ENCODE measurements around the gene TTC9B. TPM values are rescaled to one million over a fixed set of nuclear protein-coding genes. Genes with fewer than 3 reads are reported as not detected.

Gene TTC9B
- total RNA-seq, 2 experiments from 2014 or later, result not detected

DNA sequence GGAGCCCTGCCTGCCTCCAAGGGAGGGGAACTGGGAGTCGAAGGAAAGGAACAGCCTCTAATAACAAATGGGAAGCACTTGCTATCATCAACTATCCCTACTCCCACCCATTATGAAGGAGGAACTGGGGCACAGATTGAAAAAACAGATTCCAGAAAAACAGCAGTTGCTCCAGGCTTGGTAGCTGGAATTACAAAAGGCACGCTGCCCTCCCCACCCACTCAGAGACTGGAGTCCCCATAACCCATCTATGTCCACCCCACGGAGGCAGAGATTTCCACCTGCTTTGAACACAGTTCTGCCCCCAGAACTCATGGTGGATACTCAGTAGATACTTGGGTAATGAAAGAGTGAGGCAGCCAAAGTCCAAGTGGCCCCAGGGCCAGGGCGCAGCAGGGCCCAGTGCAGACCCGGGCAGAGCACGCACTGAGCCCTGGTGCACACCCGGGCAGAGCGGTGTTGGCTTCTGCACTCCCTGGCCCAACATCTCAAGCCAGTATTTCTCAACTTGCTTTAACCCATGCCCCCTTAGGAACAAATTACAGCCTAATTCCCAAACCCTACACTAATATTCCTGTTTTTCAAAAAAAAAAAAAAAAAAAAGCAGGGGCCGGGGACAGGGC lies 27.4 kb upstream of the TTC9B start:
- POLR2A ChIA-PET, result no interaction called here
- Mint-ChIP-seq H3K36me3 (ENCODE audit: low read depth) (peaks cover 10% of the 10 kb centered on the region), H3K27ac (no peak overlapping the region), H3K9me3 (no peaks in the 10 kb centered on the region), H3K4me1 (peaks cover 3% of the 10 kb centered on the region), H3K4me3 (no peak overlapping the region), H3K27me3 (no peaks in the 10 kb centered on the region)
- DNase-seq, result no peak
- CTCF ChIA-PET, result no interaction called here

DNA sequence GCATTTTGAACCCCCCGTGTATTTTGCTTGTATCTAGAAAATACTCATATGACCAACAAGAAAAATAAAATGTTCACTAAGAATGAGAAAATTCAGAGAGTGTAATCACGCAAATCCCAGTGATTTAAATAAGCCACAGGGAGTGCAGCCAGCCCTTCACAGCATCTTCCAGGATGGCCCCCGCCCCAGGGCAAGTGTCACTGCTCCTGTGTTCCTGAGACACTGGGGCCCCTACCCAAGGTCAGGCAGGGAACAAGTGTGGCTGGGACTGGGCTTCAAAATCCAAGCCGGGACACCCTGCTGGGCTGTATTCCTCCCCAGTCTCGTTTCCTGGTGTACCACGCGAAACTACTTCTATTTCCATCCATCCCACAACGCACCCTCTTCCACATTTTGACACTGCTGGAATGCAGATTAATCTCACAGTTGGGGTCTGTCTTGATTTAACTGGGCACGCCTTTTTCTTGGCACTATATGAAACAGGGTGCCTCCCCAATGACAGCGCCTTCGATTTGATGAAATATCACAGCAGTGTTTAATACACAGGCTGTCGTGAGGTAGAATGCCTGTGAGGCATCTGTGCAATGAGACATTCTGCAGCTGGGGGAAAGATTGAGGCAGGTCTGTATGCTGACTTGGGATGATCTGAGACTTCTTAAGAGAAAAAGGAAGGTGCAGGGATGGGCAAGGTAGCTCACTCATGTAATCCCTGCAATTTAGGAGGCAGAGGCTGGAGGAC lies 26.6 kb upstream of the TTC9B start:
- peaks cover under 1% of the 10 kb centered on the region for H3K4me1 Mint-ChIP-seq
- H3K27ac Mint-ChIP-seq, result no peak overlapping the region
- H3K4me3 Mint-ChIP-seq, result no peak overlapping the region
- no peaks in the 10 kb centered on the region for H3K9me3 Mint-ChIP-seq
- peaks cover 6% of the 10 kb centered on the region for H3K36me3 Mint-ChIP-seq (ENCODE audit: low read depth)
- ChIA-PET POLR2A (no interaction called here), CTCF (no interaction called here)
- no peak for DNase-seq
- H3K27me3 Mint-ChIP-seq, result no peaks in the 10 kb centered on the region

DNA sequence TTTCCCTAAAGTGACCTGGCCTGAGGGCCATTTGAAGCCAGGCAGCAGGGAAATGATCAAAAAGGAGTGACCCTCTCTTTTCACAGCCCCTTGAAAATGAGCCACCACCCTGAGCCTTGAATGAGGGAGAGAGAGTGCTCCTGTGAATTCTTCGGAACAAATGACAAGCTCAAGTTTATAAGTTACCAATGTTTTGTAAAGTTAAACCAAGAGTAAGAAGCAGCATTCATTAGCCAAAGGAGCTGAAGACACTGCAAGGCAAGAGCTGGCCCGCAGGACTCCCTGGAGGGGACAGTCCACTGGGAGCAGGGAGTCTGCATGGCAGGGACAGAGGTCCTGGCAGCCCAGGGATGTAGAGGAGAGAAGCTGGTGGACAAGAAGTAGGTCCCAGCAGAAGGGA lies 25.0 kb upstream of the TTC9B start:
- no peaks in the 10 kb centered on the region for H3K9me3 Mint-ChIP-seq
- POLR2A ChIA-PET, result no interaction called here

DNA sequence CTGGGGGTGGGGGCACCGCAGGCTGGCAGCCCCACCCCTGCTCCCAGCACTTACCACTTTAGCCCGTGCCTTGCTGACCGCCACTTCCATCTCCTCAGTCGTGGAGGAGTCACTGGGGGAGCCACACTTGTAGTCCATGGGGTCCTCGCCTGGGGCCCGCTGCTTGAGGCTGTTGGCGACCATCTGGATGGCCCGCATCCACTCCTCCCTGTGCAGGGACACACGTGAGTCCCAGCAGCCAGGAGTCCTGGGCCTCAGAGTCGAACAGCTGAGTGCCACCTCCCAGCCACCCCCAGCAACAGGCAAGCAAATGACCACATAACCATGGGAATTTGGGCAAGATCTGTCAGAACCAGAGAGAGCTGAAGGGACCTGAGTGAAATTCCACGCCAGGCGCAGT lies 24.3 kb upstream of the TTC9B start:
- Mint-ChIP-seq H3K27me3 (no peaks in the 10 kb centered on the region), H3K4me3 (no peak overlapping the region), H3K36me3 (ENCODE audit: low read depth) (peaks cover 14% of the 10 kb centered on the region), H3K27ac (no peak overlapping the region), H3K9me3 (no peaks in the 10 kb centered on the region), H3K4me1 (no peaks in the 10 kb centered on the region)
- CTCF ChIA-PET, result interaction anchor here (0.6 kb wide), 1 partner anchor 378 kb away, joined by 3 read pairs; no protein-coding TSS in a partner anchor
- POLR2A ChIA-PET, result no interaction called here
- no peak for DNase-seq

More for the DNA sequence above, 25.0 kb upstream of the TTC9B start:
- Mint-ChIP-seq H3K4me3 (no peak overlapping the region), H3K4me1 (no peaks in the 10 kb centered on the region), H3K27me3 (no peaks in the 10 kb centered on the region), H3K27ac (peak overlapping the region; percentile 41), H3K36me3 (ENCODE audit: low read depth) (peaks cover 11% of the 10 kb centered on the region)
- CTCF ChIA-PET, result interaction anchor here (0.6 kb wide), 1 partner anchor 377 kb away, joined by 3 read pairs; no protein-coding TSS in a partner anchor
- no peak for DNase-seq

- no peak overlapping the region for H3K27ac Mint-ChIP-seq
- no peaks in the 10 kb centered on the region for H3K27me3 Mint-ChIP-seq
- no peaks in the 10 kb centered on the region for H3K4me1 Mint-ChIP-seq
- ChIA-PET CTCF (no interaction called here), POLR2A (no interaction called here)
- H3K4me3 Mint-ChIP-seq, result no peak overlapping the region
- H3K9me3 Mint-ChIP-seq, result no peaks in the 10 kb centered on the region
- peaks cover 17% of the 10 kb centered on the region for H3K36me3 Mint-ChIP-seq (ENCODE audit: low read depth)
- no peak for DNase-seq
Measured at GRCh38 chr19:40241809-40242384, 23.7 kb upstream of the TTC9B start.

GRCh38 chr19:40241125-40241808 lies 23.1 kb upstream of the TTC9B start:
- H3K36me3 Mint-ChIP-seq (ENCODE audit: low read depth), result peaks cover 20% of the 10 kb centered on the region
- H3K4me1 Mint-ChIP-seq, result no peaks in the 10 kb centered on the region

GRCh38 chr19:40240332-40240731 lies 22.1 kb upstream of the TTC9B start:
- DNase-seq, result no peak
- Mint-ChIP-seq H3K4me3 (no peak overlapping the region), H3K9me3 (no peaks in the 10 kb centered on the region), H3K27ac (no peak overlapping the region), H3K4me1 (no peaks in the 10 kb centered on the region), H3K27me3 (no peaks in the 10 kb centered on the region), H3K36me3 (ENCODE audit: low read depth) (peaks cover 20% of the 10 kb centered on the region)
- POLR2A ChIA-PET, result no interaction called here
- CTCF ChIA-PET, result no interaction called here

More at GRCh38 chr19:40241125-40241808, 23.1 kb upstream of the TTC9B start:
- Mint-ChIP-seq H3K9me3 (no peaks in the 10 kb centered on the region), H3K27ac (no peak overlapping the region), H3K4me3 (no peak overlapping the region), H3K27me3 (no peaks in the 10 kb centered on the region)
- ChIA-PET POLR2A (no interaction called here), CTCF (no interaction called here)
- DNase-seq, result no peak

GRCh38 chr19:40239415-40240226 lies 21.4 kb upstream of the TTC9B start:
- H3K9me3 Mint-ChIP-seq, result no peaks in the 10 kb centered on the region
- DNase-seq, result no peak
- CTCF ChIA-PET, result no interaction called here
- H3K4me3 Mint-ChIP-seq, result no peak overlapping the region
- POLR2A ChIA-PET, result no interaction called here
- H3K27ac Mint-ChIP-seq, result no peak overlapping the region
- H3K4me1 Mint-ChIP-seq, result no peaks in the 10 kb centered on the region
- peaks cover 20% of the 10 kb centered on the region for H3K36me3 Mint-ChIP-seq (ENCODE audit: low read depth)
- H3K27me3 Mint-ChIP-seq, result no peaks in the 10 kb centered on the region

DNA sequence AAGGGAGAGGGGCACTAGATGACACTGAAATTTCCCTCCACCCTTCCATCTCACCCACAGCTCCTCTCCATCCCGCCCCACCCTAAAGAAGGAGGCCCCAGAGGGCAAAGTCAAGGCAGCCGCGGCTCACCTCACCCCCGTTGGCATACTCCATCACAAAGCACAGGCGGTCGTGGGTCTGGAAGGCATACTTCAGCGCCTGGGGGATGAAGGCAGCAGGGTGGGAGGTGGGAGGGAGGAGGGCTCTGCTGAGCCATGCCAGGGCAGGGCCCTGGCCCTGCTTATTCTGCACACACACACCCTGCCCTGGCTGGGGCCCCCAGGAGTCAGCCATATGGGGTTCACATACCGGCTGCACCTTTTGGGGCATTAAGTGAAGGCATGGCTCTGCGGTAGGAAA lies 20.6 kb upstream of the TTC9B start:
- H3K9me3 Mint-ChIP-seq, result no peaks in the 10 kb centered on the region
- no peaks in the 10 kb centered on the region for H3K27me3 Mint-ChIP-seq
- ChIA-PET POLR2A (no interaction called here), CTCF (interaction anchor here (0.6 kb wide), 1 partner anchor 10 kb away, joined by 7 read pairs; no protein-coding TSS in a partner anchor)
- no peak overlapping the region for H3K27ac Mint-ChIP-seq
- H3K4me3 Mint-ChIP-seq, result no peak overlapping the region
- H3K36me3 Mint-ChIP-seq (ENCODE audit: low read depth), result peaks cover 20% of the 10 kb centered on the region
- no peak for DNase-seq
- no peaks in the 10 kb centered on the region for H3K4me1 Mint-ChIP-seq

GRCh38 chr19:40237791-40238190 lies 19.6 kb upstream of the TTC9B start:
- H3K27me3 Mint-ChIP-seq, result no peaks in the 10 kb centered on the region
- no peaks in the 10 kb centered on the region for H3K9me3 Mint-ChIP-seq
- ChIA-PET CTCF (no interaction called here), POLR2A (no interaction called here)
- no peak overlapping the region for H3K27ac Mint-ChIP-seq
- H3K4me3 Mint-ChIP-seq, result no peak overlapping the region
- peaks cover 20% of the 10 kb centered on the region for H3K36me3 Mint-ChIP-seq (ENCODE audit: low read depth)
- DNase-seq, result no peak
- H3K4me1 Mint-ChIP-seq, result no peaks in the 10 kb centered on the region

- DNase-seq, result no peak
- ChIA-PET POLR2A (no interaction called here), CTCF (no interaction called here)
- H3K9me3 Mint-ChIP-seq, result no peaks in the 10 kb centered on the region
- H3K27ac Mint-ChIP-seq, result no peak overlapping the region
- H3K36me3 Mint-ChIP-seq (ENCODE audit: low read depth), result peaks cover 18% of the 10 kb centered on the region
- no peaks in the 10 kb centered on the region for H3K4me1 Mint-ChIP-seq
- no peaks in the 10 kb centered on the region for H3K27me3 Mint-ChIP-seq
- H3K4me3 Mint-ChIP-seq, result no peak overlapping the region
Measured at GRCh38 chr19:40236366-40236765, 18.2 kb upstream of the TTC9B start.

GRCh38 chr19:40236026-40236355 lies 17.8 kb upstream of the TTC9B start:
- DNase-seq, result no peak
- no peak overlapping the region for H3K4me3 Mint-ChIP-seq
- peaks cover 16% of the 10 kb centered on the region for H3K36me3 Mint-ChIP-seq (ENCODE audit: low read depth)
- no peaks in the 10 kb centered on the region for H3K27me3 Mint-ChIP-seq
- ChIA-PET CTCF (no interaction called here), POLR2A (no interaction called here)
- H3K27ac Mint-ChIP-seq, result no peak overlapping the region
- no peaks in the 10 kb centered on the region for H3K9me3 Mint-ChIP-seq
- H3K4me1 Mint-ChIP-seq, result no peaks in the 10 kb centered on the region

All from activated CD4-positive, alpha-beta T cell treated with anti-CD3 and anti-CD28 coated beads, Interleukin-2, amount 10 ng/mL, durations not matched to agents 7 days and 5 days (primary cell).